Stimulated activated CD4-positive, alpha-beta T cell treated with anti-CD3 and anti-CD28 coated beads, TNF-alpha, amount 100 ng/mL, for 1 hour (primary cell): Measurements from ENCODE around the gene CGB8.
"Not testable (repeated sequence)": the region's sequence is repeated elsewhere in the genome, so short reads cannot be mapped to it uniquely, and the experiment has no call there.

Experiments
- DNase-seq, 3 donors: peaks; one replicate each; pipeline ENCODE4 v3.0.0-alpha.2; 2020; ENCODE audit warnings: low read depth in 3 of 3, low spot score in 1 of 3

CGB8 gene

DNA sequence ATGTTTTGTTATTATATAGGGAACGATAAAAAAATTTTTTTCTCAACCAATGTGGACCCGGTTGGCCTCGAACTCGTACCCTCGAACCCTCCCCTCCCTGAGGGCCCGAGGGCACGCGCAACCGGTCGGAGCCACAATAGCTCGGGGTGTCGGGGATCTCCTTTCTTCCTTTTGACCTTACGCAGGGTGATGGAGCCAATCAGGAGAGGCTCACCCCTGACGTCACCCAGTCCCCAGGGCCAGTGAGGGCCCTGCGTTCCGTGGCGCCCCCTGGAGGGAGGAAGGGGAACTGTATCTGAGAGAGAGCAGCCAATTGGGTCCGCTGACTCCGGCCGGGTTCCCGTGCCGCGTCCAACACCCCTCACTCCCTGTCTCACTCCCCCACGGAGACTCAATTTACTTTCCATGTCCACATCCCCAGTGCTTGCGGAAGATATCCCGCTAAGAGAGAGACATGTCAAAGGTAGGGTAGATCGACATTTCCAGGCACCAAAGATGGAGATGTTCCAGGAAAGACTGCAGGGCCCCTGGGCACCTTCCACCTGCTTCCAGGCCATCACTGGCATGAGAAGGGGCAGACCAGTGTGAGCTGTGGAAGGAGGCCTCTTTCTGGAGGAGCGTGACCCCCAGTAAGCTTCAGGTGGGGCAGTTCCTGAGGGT is 17.1 kb downstream of the CGB8 start, which contains the start of gene CGB2:
Gene CGB2, plus strand, starts transcription at position 249 of the 660 bp plus-strand sequence. Its CDS starts 206 bp downstream, at position 455.
- DNase-seq: not testable (repeated sequence)

DNA sequence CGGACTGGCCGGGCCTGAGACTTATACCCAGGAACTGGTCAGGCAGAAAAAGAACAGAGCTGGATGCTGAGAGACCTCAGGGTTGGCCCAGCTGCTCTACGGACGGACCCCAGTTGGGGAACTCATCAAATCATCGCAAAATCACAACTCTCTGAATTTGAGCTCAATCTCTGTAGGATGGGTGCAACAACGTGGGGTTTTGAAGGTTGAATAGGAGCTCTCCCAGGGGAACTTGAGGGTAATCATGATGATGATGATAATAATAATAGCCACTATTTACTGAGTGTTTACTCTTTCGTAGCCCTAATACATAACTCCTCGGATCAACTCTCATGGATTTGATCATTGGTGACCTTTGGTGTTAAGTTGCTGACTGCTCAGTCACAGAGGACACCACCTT is 18.6 kb downstream of the CGB8 start:
- not testable (repeated sequence) for DNase-seq

DNA sequence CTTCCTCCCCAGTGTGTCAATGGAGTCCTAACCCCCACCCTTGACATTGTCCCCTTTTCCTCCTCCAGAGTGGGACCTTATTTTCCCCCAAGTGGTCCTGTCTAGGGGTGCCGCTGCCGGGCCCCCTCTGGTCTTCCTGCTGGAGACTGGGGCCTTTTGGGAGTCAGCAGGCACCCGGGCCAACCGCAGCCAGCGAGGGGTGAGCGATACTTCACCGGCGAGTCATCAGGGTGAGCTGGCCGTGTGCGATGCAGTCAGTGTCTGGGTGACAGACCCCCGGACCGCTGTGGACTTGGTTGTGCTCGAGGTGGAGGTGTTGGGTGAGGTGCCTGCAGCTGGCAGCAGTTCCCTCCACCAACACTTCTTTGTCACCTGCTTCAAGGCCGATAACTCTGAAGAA is 19.2 kb downstream of the CGB8 start:
- DNase-seq: not testable (repeated sequence)

DNA sequence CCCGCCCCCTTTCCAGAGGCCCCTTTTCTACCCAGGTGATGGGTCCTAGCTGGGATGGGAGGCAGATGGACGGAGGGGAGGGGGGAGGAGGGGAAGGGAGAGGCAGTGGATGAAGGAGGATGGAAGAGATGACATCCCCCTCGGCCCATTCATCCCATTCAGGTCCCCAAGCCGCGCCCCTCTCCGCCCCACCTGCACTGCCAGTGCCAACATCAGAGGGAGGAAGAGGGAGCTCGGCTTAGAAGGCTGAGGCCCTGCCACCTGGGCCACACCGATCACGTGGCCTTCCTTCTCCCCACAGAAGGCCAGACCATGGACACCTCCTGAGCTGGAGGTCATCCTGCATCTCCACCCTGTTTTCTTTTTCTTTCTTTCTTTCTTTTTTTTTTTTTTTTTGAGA is 20.2 kb downstream of the CGB8 start:
- not testable (repeated sequence) for DNase-seq

DNA sequence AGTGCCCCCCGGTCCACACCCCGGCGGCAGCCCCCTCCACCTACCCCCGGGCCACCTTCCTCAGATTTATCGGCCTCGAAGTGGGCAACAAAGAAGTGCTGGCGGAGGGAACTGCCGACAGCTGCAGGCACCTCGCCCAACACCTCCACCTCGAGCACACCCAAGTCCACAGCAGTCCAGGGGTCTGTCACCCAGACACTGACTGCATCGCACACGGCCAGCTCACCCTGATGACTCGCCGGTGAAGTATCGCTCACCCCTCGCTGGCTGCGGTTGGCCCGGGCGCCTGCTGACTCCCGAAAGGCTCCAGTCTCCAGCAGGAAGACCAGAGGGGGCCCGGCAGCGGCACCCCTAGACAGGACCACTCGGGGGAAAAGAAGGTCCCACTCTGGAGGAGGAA is 23.3 kb downstream of the CGB8 start:
- not testable (repeated sequence) for DNase-seq

DNA sequence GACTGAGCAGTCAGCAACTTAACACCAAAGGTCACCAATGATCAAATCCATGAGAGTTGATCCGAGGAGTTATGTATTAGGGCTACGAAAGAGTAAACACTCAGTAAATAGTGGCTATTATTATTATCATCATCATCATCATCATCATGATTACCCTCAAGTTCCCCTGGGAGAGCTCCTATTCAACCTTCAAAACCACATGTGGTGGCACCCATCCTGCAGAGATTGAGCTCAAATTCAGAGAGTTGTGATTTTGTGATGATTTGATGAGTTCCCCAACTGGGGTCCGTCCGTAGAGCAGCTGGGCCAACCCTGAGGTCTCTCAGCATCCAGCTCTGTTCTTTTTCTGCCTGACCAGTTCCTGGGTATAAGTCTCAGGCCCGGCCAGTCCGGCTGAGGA is 23.8 kb downstream of the CGB8 start:
- DNase-seq: not testable (repeated sequence)

DNA sequence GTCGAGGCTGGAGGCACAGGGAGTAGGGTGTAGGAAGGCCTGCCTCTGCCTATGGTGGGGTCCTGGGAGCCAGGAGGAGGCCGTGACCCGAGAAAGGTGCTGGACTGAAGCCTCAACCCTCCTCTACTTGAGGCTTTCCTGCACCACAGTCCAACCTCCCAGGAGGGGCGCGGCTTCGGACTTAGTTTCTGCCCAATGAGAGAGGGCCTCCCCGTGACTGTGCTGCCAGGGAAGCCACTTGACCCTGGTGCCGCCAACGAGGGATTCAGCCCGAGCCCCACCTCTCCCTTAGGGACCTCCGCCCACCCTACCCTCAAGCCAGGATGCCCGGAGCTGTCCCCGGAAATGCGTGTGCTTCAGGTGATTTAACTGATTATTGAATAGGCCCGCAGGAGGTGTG is 24.7 kb downstream of the CGB8 start, which contains the start of gene CGB3:
Gene CGB3, minus strand, starts transcription at position 101 of the 400 bp plus-strand sequence. CDS start 362 bp downstream, outside the sequence.
- not testable (repeated sequence) for DNase-seq

DNA sequence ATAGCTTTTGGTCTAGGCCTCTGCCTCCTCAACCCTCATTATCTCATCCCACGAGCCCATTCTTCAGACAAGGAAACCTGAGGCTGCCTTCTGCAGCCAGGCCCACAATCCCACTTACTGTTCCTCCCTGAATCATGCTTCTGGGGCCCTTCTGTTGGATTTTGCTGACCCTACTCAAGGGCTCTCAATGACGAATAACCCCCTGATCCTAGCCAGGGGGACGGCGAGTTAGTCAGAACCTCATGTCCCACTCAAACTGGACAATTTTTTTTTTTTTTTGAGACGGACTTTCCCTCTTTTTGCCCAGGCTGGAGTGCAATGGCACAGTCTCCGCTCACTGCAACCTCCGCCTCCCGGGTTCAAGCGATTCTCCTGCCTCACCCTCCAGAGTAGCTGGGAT is 26.8 kb downstream of the CGB8 start:
- DNase-seq: no peak

DNA sequence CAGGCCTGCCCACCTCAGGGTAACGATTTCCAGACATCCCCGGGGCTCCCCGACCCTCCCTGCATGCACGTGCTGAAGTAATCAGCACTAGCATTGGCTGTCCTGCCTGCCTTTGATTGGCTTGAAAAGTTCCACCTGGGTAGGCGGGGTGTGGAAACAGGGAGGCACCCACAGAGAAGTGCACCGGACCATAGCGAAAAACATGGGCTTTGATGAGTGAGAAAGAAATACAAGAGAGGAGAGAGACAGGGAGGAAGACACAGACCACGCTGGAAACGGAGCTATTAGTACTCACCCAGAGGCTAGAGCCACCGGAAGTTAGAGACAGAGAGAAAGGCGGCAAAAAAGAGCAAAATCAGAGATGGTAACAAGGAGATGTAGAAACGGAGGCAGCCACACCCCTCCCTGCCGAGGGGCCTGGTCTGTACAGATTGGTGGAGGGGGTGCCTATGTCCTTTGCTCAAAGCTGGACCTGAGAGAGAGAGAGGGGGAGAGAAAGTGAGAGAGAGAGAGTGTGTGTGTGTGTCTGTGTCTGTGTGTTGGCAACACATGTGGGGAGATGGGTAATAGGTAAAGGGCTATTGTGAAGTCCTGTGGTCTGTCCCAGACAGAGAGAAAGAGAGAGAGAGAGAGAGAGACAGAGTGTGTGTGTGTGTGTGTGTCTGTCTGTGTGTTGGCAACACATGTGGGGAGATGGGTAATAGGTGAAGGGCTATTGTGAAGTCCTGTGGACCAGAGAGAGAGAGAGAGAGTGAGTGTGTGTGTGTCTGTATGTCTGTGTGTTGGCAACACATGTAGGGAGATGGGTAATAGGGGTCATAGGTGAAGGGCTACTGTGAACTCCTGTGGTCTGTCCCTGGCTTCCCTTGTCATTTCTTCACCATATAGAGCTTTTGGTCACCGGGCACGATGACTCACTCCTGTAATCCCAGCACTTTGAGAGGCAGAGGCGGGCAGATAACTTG is 27.7 kb downstream of the CGB8 start:
- DNase-seq: no peak

DNA sequence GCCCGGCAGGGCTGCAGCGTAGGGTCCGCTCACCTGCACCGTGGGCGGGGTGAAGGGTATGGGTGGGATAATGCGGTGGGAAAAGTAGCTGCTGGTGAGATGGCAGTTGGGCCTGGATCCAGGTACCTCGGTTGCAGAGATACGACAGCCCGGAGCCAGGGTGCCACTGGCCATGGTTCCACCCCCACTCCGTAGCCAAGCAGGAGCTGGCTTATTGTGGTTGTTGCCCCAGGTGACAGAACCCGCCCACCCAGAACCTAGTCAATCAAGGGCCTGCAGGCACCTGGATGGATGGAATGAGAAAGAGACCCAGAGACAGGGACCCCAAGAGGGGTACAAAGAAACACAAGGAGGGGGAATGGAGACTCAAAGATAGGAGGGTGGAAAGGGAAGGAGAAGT is 28.6 kb downstream of the CGB8 start:
- DNase-seq: no peak

DNA sequence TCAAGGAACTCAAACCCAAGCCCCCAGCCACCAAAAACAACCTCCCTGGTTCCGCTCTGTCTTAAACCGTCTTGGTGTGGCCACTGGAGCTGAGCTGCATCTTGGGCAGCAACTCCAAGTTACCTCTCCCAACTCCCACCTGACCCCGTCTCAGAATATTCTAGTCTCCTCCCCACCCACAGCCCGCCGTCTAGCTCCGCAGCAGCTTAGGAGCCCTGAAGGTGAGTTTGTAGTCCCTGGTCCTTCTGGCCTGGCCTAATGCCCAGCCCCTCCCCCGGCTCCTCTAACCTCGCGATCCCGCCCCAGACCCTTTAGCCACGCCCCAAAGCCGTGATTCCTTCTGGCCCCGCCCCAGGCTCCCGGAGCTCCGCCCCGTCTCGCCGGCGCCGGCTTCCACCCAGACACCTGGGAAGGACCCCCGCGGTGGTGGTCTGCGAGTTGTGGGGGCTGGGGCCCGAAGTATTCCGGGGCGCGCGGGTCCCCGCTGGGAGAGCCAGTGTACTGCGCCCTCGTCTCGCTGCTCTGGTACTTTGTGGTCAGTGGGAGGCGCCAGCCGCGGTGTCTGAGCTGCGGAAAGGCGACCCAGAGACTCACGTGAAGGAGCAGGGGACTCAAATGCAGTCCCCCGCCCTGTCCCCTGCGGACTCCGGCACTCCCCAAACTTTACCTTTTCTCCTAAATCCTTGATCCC is 29.5 kb downstream of the CGB8 start:
- DNase-seq: peak in 2 of 3 donors; percentile 33 to 58

DNA sequence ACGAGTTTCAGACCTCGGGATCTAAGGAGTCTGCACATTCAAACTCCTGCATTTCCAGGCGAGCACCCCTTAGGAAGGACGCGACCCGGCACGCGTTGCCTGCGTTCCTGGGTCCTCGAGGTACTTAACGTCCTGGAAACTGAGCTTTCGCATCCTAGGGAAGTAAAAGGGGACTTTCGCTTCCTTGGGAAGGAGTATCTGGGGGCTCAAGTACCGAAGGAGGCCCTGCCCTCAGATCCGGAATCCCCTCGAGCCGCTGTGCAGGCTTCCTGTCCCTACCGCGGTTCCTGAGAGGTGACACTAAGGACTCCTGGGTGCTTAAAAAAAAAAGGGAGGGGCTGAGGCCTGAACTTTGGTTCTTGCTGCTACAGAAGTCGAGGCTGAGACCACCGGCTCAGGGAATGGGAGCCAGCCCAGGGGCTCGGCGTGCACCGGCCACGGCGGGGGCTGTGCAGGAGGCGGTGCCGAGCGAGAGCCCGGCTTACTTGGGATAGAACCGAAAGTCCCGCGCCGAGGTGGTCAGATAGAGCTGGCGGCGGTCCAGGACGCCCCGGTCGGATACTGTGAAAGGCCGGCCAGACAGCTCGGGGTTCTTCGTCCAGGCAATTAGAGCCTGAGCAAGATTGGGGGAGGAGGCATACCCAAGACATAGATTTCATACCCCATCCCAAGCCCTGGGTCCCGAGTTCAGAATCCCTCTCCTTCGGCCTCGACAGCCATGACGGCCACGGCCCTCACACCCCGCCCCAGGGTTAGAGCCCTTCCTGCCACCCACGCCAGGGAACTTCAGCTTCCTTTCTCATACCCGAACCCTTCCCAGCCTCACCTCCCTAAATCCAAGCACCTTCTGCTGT is 30.3 kb downstream of the CGB8 start:
- DNase-seq: not testable (repeated sequence)

DNA sequence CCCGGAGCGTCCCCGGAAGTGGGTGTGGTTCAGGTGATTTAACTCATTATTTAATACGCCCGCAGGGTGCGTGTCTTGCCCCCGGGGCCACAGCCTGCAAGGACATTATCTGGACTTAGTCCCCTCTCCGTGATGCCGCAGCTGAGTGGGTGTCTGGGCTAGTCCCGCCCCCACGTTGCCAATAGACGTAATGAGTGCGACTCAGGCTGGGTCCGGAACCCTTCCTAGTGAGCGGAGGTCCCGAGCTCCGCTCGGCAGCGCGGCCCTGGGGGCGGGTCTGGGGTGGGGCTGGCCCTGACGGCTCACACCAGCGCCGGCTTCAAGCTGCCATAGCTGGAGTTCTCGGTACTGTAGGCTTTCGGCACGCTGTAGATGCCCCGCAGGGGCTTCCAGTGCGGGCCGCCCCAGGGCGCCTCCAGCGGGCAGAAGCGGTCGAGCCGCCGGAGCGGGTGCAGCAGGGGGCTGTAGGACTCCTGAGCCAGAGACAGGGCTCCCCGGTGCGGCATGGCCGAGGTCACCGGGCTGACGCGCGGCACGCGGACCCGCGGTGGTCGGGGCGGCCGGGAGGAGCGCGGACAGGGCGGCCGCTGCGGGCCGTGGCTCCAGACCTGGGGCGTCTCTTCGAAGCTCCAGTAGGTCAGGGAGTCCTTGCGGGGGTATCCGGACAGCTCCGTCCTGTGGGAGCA is 31.1 kb downstream of the CGB8 start:
- DNase-seq: peak; percentile 13 to 53 (median 41)

DNA sequence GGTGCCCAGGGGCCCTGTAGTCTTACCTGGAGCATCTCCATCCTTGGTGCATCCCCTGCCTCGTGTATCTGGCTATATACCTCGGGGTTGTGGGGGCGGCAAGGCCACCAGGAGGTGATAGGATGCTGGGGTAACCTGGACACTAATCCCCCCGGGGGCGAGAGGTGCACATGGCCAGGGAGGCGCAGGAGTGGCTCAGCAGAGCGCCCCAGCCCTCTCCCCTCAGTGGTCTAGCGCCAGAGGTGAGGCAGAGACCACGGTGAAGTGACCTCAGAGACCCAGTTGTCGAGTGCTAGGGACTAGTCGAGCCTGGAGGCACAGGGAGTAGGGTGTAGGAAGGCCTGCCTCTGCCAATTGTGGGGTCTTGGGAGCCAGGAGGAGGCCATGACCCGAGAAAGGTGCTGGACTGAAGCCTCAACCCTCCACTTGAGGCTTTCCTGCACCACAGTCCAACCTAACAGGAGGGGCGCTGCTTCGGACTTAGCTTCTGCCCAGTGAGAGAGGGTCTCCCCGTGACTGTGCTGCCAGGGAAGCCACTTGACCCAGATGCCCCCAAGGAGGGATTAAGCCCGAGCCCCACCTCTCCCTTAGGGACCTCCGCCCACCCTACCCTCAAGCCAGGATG is 31.8 kb downstream of the CGB8 start, which contains the start of gene LHB:
Gene LHB, minus strand, starts transcription at position 51 of the 625 bp plus-strand sequence. Its CDS starts 10 bp downstream, at position 41.
- no peak for DNase-seq

DNA sequence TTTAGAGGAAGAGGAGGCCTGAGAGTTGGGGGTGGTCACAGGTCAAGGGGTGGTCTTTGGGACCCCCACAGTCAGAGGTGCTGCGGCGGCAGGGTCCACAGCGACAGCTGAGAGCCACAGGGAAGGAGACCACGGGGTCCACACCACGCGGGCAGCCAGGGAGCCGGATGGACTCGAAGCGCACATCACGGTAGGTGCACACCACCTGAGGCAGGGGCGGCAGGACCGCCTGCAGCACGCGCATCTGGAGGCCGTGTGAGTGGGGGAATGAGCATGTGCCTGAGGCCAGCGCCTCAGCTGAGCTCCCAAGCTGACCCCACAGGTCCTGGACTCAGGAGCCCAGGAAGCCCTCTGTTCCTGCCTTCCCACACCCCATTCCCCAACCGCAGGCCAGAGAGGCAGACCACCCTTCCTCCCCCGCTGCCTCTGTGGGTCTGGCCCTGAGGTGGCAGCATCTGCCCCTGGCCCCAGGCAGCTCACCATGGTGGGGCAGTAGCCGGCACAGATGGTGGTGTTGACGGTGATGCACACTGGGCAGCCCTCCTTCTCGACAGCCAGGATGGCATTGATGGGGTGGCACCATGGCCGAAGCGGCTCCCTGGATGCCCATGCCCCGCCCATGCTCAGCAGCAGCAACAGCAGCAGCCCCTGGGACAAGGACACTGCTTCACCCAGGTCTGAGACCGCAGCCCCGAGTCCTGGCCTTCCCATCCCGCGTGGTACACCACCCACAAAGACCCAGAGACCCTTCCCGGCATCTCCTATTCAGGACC is 32.7 kb downstream of the CGB8 start:
- DNase-seq: no peak

DNA sequence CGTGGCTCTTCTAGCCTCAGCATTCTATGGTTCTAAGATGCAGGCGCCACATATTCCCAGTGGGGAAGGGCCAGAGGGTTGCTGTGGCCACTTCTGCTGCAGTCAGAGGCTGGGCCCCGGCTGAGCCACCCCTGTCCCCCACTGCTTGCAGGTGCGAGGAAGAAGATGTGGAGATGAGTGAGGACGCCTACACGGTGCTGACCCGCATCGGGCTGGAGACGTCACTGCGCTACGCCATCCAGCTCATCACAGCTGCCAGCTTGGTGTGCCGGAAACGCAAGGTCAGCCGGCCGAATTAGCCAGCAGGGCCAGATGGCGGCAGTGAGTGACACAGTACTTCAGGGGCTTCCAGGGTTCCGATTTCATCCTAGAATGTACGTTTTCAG is 34.0 kb downstream of the CGB8 start:
- no peak for DNase-seq

DNA sequence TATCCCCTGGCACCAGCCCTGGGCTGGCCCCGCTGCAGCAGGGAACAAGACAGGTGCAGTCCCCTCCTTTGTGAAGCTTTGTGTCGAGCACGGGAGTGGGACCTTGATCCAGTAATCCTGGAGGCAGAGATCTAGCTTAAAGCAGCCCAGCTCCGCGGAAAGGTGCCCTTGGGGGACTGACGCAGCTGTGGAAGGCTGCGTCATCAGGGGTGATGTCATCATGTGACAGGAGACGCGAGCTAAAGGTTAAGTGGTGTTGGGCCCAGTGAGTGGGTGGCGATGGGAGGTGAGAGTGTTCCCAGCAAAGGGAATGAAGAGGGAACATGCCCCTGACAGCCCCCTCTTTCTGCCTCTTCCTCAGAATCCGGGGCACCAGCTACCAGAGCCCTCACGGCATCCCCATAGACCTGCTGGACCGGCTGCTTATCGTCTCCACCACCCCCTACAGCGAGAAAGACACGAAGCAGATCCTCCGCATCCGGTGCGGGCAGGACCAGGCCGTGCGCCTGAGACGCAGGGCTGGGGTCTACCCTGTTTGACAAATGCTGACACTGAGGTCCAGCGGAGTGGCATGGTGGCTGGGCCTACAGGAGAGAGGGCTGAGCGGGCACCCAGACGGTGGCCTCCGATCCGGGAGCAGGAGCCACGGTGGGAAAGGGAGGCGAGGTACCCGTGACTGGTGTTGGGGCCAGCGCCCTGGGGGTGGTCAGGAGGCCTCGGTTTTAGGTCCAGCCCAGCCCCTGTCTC is 34.6 kb downstream of the CGB8 start:
- no peak for DNase-seq

DNA sequence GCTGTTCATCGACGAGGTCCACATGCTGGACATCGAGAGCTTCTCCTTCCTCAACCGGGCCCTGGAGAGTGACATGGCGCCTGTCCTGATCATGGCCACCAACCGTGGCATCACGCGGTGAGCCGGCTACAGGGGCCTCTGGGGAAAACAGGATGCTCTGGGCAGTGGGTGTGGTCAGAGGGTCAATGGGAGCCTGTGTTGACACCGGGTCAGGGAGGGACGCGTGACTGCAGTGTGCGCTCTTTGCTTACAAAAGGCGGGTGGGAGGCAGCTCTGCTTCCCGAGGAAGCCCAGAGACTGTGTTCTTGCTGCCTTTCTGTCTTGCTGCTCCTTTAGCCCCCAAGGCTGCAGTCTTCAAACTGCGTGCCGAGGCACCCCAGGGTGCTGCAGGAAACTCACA is 37.7 kb downstream of the CGB8 start:
- DNase-seq: no peak
